Suprapubic skin (tissue), 4 donors: ENCODE results near the gene KANSL1. TPM values are rescaled to one million over a fixed set of nuclear protein-coding genes. Genes with fewer than 3 reads are reported as not detected.

ENCODE experiments used
- DNase-seq, 2 donors: peaks; one replicate each; pipeline ENCODE4 v3.0.0-alpha.2; 2019; ENCODE audit warnings: low spot score in 2 of 2
- H3K27ac ChIP-seq: fragments of 200-600 bp; sonication (generic); one replicate; pipeline ENCODE4 v1.5.1; 2019
- H3K27me3 ChIP-seq: fragments of 200-600 bp; sonication (generic); one replicate; pipeline ENCODE4 v1.5.1; 2019
- H3K36me3 ChIP-seq: fragments of 200-600 bp; sonication (generic); one replicate; pipeline ENCODE4 v1.5.1; 2019
- H3K4me1 ChIP-seq: fragments of 200-600 bp; sonication (generic); one replicate; pipeline ENCODE4 v1.5.1; 2019
- H3K4me3 ChIP-seq: fragments of 200-600 bp; sonication (generic); one replicate; pipeline ENCODE4 v1.5.1; 2019; ENCODE audit warnings: mild to moderate bottlenecking
- H3K9me3 ChIP-seq: fragments of 200-600 bp; sonication (generic); one replicate; pipeline ENCODE4 v1.5.1; 2019
- EP300 ChIP-seq: sonication (generic); formaldehyde crosslinking; IDR thresholded peaks from one replicate; pipeline ENCODE4 v1.6.1; 2017; ENCODE audit warnings: antibody characterized with exemption
- POLR2A ChIP-seq, 2 donors: fragments of 450-650 bp; IDR thresholded peaks; one replicate each; pipeline ENCODE4 v1.6.1; 2017; ENCODE audit warnings: antibody characterized with exemption in 2 of 2, mild to moderate bottlenecking in 2 of 2, moderate library complexity in 2 of 2
- POLR2AphosphoS5 ChIP-seq, 3 donors: sonication (generic); formaldehyde crosslinking; IDR thresholded peaks; one replicate each; pipeline ENCODE4 v1.6.1; 2017; ENCODE audit warnings: antibody characterized with exemption in 3 of 3
- WGBS: methylation state at CpG from one replicate; pipeline ENCODE4 v1.1.5; 2018; 5-methylcytosine and 5-hydroxymethylcytosine counted together
- total RNA-seq, 4 donors: library from RNA; depleted of rRNA; stranded (reverse); fragments of >200 nt; gene quantifications; one replicate each; pipeline ENCODE4 v1.1.0, GENCODE V29; 2016
- TF ChIP-seq, protein P1 (sequence below), 2 donors: fragments of 200-600 bp in 1 of 2; fragments of 450-650 bp in 1 of 2; sonication (generic) in 1 of 2; IDR thresholded peaks; one replicate each; pipeline ENCODE4 v1.5.1; 2016 to 2019; ENCODE audit warnings: antibody characterized with exemption in 2 of 2, mild to moderate bottlenecking in 1 of 2, moderate library complexity in 1 of 2

The KANSL1 gene
- total RNA-seq, 4 donors from 2014 or later, result 68.2 to 187 (median 79.0) TPM

DNA sequence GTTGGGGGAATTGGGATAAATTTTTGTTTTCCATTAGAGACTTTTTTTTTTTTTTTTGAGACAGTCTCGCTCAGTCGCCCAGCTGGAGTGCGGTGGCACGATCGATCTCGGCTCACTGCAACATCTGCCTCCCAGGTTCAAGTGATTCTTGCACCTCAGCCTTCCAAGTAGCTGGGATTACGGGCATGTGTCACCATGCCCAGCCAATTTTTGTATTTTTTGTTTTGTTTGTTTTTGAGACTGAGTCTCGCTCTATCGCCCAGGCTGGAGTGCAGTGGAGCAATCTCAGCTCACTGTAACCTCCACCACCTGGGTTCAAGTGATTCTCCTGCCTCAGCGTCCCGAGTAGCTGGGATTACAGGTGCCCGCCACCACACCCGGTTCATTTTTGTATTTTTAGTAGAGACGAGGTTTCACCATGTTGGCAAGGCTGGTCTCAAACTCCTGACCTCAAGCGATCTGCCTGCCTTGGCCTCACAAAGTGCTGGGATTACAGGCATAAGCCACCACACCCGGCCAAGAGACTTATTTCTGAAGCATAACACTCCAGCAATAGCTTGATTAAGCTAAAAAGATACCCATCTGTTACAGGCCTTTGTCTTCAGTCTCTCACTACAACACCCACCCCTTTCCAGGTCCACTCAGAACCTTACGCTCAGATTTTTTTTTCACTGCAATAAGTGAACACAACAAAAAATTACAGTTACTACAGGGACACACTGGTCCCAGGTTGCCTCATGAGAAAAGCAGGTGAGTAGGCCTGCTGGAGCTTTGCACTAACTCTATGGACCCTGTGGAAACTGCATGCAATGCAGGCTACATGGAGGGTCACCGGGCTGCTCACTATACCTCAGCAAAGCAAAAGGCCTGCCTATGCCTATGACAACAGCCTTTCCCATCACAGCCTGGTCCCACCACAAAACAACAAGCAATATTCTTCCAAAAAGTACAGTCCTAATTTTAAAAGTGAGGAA is 34.6 kb downstream of the KANSL1 start:
- Histone ChIP-seq H3K9me3 (no peaks in the 10 kb centered on the region), H3K4me3 (peak overlapping the region; percentile 16), H3K27me3 (no peaks in the 10 kb centered on the region), H3K36me3 (no peaks in the 10 kb centered on the region), H3K4me1 (peaks cover 80% of the 10 kb centered on the region), H3K27ac (peak overlapping the region; percentile 40)
- no peak for TF ChIP-seq EP300
- 45% methylated on average over 18 of the region's 18 CpGs for WGBS
- DNase-seq, result no peak

DNA sequence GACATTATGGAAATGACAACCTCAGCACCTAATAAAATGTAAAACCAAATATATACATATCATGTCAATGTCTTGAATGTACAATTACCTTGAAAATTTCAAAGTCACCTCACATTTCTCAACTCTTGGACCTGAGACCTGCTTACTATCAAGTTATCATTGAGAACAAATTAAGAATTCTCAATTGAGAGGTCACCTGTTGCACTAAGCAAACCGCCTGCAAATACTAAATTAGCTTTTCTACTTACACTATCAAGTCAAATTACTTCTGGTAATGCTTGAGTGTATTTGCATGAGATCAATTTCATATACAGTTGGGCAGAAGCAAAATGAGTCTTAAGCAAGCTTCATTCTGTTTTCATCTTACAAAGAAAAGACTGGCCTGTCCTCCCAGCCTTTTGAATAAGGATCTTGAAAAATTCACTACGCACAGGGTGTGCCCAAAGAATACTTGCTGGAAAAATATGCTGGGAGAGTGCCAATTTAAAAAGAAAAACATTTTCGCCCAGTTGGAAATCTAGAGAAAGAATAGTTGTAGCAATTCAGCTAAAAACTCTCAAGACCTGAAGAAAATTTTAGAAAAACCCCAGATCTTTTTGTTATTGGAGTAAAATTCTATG is 35.7 kb downstream of the KANSL1 start:
- TF ChIP-seq EP300 (no peak), POLR2A (IDR thresholded peaks at IDR 0.05) (no peak), POLR2AphosphoS5 (IDR thresholded peaks at IDR 0.05) (no peak)
- TF ChIP-seq, protein P1, sequence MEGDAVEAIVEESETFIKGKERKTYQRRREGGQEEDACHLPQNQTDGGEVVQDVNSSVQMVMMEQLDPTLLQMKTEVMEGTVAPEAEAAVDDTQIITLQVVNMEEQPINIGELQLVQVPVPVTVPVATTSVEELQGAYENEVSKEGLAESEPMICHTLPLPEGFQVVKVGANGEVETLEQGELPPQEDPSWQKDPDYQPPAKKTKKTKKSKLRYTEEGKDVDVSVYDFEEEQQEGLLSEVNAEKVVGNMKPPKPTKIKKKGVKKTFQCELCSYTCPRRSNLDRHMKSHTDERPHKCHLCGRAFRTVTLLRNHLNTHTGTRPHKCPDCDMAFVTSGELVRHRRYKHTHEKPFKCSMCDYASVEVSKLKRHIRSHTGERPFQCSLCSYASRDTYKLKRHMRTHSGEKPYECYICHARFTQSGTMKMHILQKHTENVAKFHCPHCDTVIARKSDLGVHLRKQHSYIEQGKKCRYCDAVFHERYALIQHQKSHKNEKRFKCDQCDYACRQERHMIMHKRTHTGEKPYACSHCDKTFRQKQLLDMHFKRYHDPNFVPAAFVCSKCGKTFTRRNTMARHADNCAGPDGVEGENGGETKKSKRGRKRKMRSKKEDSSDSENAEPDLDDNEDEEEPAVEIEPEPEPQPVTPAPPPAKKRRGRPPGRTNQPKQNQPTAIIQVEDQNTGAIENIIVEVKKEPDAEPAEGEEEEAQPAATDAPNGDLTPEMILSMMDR (IDR thresholded peaks at IDR 0.05), result no peak
- H3K27me3 ChIP-seq, result no peaks in the 10 kb centered on the region
- H3K36me3 ChIP-seq, result no peaks in the 10 kb centered on the region
- no peak for DNase-seq
- H3K27ac ChIP-seq, result peak overlapping the region; percentile 40
- no peak overlapping the region for H3K4me3 ChIP-seq
- H3K4me1 ChIP-seq, result peaks cover 80% of the 10 kb centered on the region
- 32% methylated on average over 3 of the region's 3 CpGs for WGBS
- no peaks in the 10 kb centered on the region for H3K9me3 ChIP-seq

DNA sequence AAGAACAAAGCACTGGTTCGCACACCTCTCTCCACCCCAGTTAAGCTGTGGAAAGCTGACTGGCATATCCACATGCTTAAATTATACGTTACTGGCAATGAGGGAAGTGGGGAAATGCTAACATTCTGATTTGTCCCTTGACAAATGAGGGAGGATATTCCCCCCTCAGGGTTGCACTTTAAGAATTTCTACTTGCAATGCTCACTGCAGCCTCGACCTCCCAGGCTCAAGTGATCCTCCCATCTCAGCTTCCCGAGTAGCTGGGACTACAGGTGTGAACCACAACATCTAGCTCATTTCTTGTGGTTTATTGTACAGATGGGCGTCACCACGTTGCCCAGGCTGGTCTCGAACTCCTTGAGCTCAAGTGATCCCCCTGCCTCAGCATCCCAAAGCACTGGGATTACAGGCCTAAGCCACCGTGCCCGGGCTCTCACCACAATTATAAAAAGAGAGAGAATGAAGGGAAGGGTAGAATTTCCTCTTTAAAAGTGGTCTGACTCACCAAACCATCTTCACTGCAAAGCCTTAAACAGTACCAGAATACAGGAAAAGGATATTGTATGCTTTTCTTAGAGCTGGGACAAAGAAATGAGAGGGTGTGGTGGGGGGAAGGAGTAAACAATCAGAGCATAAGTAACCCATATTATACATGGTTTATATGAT is 38.9 kb downstream of the KANSL1 start:
- Histone ChIP-seq H3K27me3 (no peaks in the 10 kb centered on the region), H3K4me3 (no peak overlapping the region), H3K4me1 (peaks cover 86% of the 10 kb centered on the region), H3K27ac (no peak overlapping the region), H3K36me3 (no peaks in the 10 kb centered on the region), H3K9me3 (no peaks in the 10 kb centered on the region)
- WGBS, result 64% methylated on average over 9 of the region's 9 CpGs
- DNase-seq, result no peak
- TF ChIP-seq POLR2A (IDR thresholded peaks at IDR 0.05) (no peak), POLR2AphosphoS5 (IDR thresholded peaks at IDR 0.05) (no peak), EP300 (no peak)
- TF ChIP-seq, protein P1 (IDR thresholded peaks at IDR 0.05), result no peak

DNA sequence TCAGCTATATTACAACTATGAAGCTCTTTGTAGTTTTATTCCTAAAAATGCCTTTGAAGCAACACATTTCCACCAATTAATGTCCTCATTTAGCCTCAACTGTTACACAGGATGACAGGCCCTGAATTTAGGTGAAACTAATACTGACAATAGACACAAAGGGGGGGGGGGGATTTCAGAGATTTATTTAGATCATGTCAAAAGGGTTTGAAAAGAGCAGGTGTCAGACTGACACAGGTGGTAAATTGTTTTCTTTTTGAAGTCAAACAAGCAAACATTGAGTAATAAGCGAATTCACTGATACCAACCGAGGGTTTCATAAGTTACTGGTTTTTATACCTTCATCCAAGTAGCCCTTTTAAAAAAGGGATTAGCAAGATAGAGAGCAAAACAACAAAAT is 40.8 kb downstream of the KANSL1 start:
- DNase-seq, result no peak
- 81% methylated on average over 2 of the region's 2 CpGs for WGBS
- no peak overlapping the region for H3K4me3 ChIP-seq
- H3K9me3 ChIP-seq, result no peaks in the 10 kb centered on the region
- peaks cover 71% of the 10 kb centered on the region for H3K4me1 ChIP-seq
- H3K27me3 ChIP-seq, result no peaks in the 10 kb centered on the region
- H3K27ac ChIP-seq, result no peak overlapping the region
- no peak for TF ChIP-seq POLR2A (IDR thresholded peaks at IDR 0.05)
- TF ChIP-seq POLR2AphosphoS5 (IDR thresholded peaks at IDR 0.05), result no peak
- TF ChIP-seq, protein P1 (IDR thresholded peaks at IDR 0.05), result no peak
- TF ChIP-seq EP300, result no peak
- no peaks in the 10 kb centered on the region for H3K36me3 ChIP-seq

DNA sequence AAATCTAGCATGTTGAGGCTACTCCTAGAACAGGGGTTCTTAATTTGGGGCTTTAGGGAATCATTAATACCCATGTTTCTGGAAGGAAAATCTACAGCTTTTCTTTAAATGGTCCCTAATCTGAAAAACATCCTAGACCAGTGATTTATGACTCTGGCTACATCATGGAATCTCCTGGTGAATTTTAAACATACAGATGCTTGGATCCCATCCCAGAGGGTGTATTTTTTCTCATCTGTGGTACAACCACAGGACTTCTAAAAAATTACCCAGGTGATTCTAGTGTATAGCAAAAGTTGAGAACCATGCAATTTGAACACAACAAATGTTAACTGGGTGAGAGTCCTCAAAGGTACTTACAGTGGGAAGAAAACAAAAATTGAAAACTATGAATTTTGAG is 41.5 kb downstream of the KANSL1 start:
- Histone ChIP-seq H3K27me3 (no peaks in the 10 kb centered on the region), H3K27ac (no peak overlapping the region), H3K36me3 (no peaks in the 10 kb centered on the region), H3K9me3 (no peaks in the 10 kb centered on the region), H3K4me3 (no peak overlapping the region), H3K4me1 (peaks cover 64% of the 10 kb centered on the region)
- no peak for DNase-seq
- TF ChIP-seq POLR2A (IDR thresholded peaks at IDR 0.05) (no peak), POLR2AphosphoS5 (IDR thresholded peaks at IDR 0.05) (no peak), EP300 (no peak)
